HepG2 (cell line): Measurements from ENCODE around the gene CLDN9. TPM values are rescaled to one million over a fixed set of nuclear protein-coding genes. Genes with fewer than 3 reads are reported as not detected.

Experiments
- AFF4 ChIP-seq: sonication (generic); formaldehyde crosslinking; IDR thresholded peaks from 2 replicates; pipeline ENCODE4 v1.4.0; 2020; ENCODE audit warnings: missing genetic modification reagents
- CERS6 ChIP-seq: sonication (generic); formaldehyde crosslinking; IDR thresholded peaks from 2 replicates; pipeline ENCODE4 v1.5.0; 2020; ENCODE audit warnings: missing genetic modification reagents
- ESRRA ChIP-seq: sonication (generic); formaldehyde crosslinking; IDR thresholded peaks from 2 replicates; pipeline ENCODE4 v1.5.1; 2020; ENCODE audit warnings: mild to moderate bottlenecking, low read depth, missing genetic modification reagents
- MATR3 ChIP-seq: sonication (generic); formaldehyde crosslinking; IDR thresholded peaks from 2 replicates; pipeline ENCODE4 v1.4.0; 2020; ENCODE audit warnings: missing genetic modification reagents
- NCOA1 ChIP-seq: sonication (generic); formaldehyde crosslinking; IDR thresholded peaks from 2 replicates; pipeline ENCODE4 v1.9.0; 2021; ENCODE audit warnings: missing genetic modification reagents
- NPAS2 ChIP-seq: sonication (generic); formaldehyde crosslinking; IDR thresholded peaks from 2 replicates; pipeline ENCODE4 v1.8.0; 2022; ENCODE audit warnings: mild to moderate bottlenecking, missing genetic modification reagents, borderline replicate concordance
- PAF1 ChIP-seq: IDR thresholded peaks from 2 replicates; pipeline ENCODE4 v1.6.1; 2016; ENCODE audit warnings: missing genetic modification reagents, missing compliant biosample characterization
- RCOR2 ChIP-seq: IDR thresholded peaks from 2 replicates; pipeline ENCODE4 v1.6.1; 2016; ENCODE audit warnings: missing biosample characterization, missing genetic modification reagents
- TBL1XR1 ChIP-seq: fragments of 150-350 bp; IDR thresholded peaks from 2 replicates; pipeline ENCODE4 v1.6.1; 2014; ENCODE audit warnings: borderline replicate concordance, low read length; ENCODE audit not compliant: partially characterized antibody
- ZFP36 ChIP-seq: fragments of 150-350 bp; IDR thresholded peaks from 2 replicates; pipeline ENCODE4 v1.6.1; 2018; ENCODE audit warnings: borderline replicate concordance, low read length, low read depth; ENCODE audit not compliant: partially characterized antibody
- ZNF17 ChIP-seq: sonication (generic); formaldehyde crosslinking; IDR thresholded peaks from 2 replicates; pipeline ENCODE4 v1.5.0; 2020; ENCODE audit warnings: mild to moderate bottlenecking, missing genetic modification reagents
- ZNF414 ChIP-seq: sonication (generic); formaldehyde crosslinking; IDR thresholded peaks from 2 replicates; pipeline ENCODE4 v1.5.0; 2020; ENCODE audit warnings: missing genetic modification reagents
- ZNF703 ChIP-seq: sonication (generic); formaldehyde crosslinking; IDR thresholded peaks from 2 replicates; pipeline ENCODE4 v1.5.1; 2020; ENCODE audit warnings: missing genetic modification reagents, mild to moderate bottlenecking, moderate library complexity, borderline replicate concordance
- polyA plus RNA-seq, 8 experiments: library from polyadenylated mRNA; depleted of rRNA in 3 of 8; stranded (reverse) in 7 of 8; unstranded in 1 of 8; fragments of >200 nt; fragmentation: Illumina TruSeq in 4 of 8; extraction: Trizol in 4 of 8; gene quantifications; 2 replicates each; pipeline versions ENCODE4 v1.2.1 to v1.2.3, GENCODE V29; 2011 to 2016; ENCODE audit warnings: low read depth in 4 of 8, missing spikeins in 1 of 8, mixed read lengths in 1 of 8; ENCODE audit not compliant: insufficient read depth in 1 of 8
- total RNA-seq, 5 experiments: library from RNA; depleted of rRNA; stranded (reverse); fragments of >200 nt; fragmentation: Illumina TruSeq; extraction: Trizol; gene quantifications; 2 replicates each; pipeline ENCODE4 v1.2.3, GENCODE V29; 2016; ENCODE audit warnings: low read depth in 1 of 5

Gene CLDN9
- total and polyA plus RNA-seq, 2 of the 13 experiments (the other 11 are each of a cell fraction or from before 2014, with no cell fraction given) = 0.15 to 0.26 TPM

GRCh38 chr16:3007957-3008689 lies 4.6 kb upstream of the CLDN9 start (continued):
- no peak for TF ChIP-seq CERS6 (CRISPR knock-in tag)
- TF ChIP-seq ZNF703 (CRISPR knock-in tag) = no peak
- no peak for TF ChIP-seq ESRRA (CRISPR knock-in tag)
- TF ChIP-seq ZNF17 (CRISPR knock-in tag) = no peak
- no peak for TF ChIP-seq PAF1 (CRISPR knock-in tag)
- no peak for TF ChIP-seq MATR3 (CRISPR knock-in tag)
- no peak for TF ChIP-seq ZFP36
- TF ChIP-seq TBL1XR1 = no peak
- TF ChIP-seq AFF4 (CRISPR knock-in tag) = no peak
- no peak for TF ChIP-seq NPAS2 (CRISPR knock-in tag)
- no peak for TF ChIP-seq ZNF414 (CRISPR knock-in tag)
- TF ChIP-seq RCOR2 (CRISPR knock-in tag) = no peak
- no peak for TF ChIP-seq NCOA1
